HG02852 (cell line): ENCODE results near the gene SYT12.
"Not testable (repeated sequence)": the region's sequence is repeated elsewhere in the genome, so short reads cannot be mapped to it uniquely, and the experiment has no call there.

Source experiments
- ATAC-seq: cut with Tn5 transposase; IDR thresholded peaks from one replicate; pipeline ENCODE4 v1.9.1; 2021; ENCODE audit warnings: mild to moderate bottlenecking, moderate library complexity; ENCODE audit not compliant: unreplicated experiment

The SYT12 gene, protein sequence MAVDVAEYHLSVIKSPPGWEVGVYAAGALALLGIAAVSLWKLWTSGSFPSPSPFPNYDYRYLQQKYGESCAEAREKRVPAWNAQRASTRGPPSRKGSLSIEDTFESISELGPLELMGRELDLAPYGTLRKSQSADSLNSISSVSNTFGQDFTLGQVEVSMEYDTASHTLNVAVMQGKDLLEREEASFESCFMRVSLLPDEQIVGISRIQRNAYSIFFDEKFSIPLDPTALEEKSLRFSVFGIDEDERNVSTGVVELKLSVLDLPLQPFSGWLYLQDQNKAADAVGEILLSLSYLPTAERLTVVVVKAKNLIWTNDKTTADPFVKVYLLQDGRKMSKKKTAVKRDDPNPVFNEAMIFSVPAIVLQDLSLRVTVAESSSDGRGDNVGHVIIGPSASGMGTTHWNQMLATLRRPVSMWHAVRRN

DNA sequence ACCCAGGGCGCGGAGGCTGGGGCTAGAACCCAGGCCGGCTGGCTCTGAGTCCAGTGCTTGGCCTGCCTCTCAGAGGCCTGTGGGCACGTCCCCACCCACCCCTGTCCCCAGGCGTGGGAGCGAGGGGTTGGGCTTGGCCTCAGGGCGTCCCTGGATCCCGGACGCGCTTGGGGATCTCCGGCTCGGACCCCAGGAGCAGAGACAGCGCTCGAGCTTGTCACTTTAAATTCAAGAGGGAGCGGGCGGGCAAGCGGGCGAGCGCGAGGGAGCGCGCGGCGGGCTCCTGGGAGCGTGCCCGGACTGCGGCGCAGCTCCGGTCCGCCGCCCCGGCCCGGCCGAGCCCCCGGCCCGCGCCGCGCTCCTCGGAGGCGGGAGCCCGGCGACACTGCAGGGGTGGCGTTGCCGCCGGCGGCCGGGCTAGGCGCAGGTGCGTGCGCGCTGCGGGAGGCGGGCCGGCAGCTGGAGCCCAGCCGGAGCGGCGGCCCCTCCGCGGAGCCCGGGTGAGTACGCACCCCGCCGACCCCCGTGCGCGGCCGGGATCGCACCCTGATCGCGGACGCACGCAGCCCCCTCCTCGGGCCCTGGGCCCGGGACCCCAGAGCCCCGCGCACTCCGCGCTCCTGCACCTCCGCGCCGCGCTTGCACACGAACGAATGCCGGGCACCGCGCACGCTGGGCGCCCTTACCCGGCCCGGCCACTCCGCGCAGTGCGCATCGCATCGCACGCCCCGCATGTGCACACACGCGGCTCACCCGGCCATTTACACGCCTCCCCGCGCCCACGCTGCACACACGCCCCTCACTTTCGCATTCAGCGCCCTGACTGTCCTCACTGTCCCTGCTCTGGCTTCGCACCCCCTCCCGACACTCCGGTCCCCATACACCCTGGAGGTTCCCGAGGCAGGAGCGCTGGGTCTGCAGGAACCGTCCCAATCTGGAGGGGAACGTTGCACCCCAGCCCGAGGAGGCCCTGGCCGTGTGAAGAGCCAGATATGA is at the start of gene SYT12:
TSS of gene SYT12 (plus strand) at position 174 of the 996 bp plus-strand sequence. CDS start 7,011 bp downstream, outside the sequence.
- ATAC-seq: no peak

DNA sequence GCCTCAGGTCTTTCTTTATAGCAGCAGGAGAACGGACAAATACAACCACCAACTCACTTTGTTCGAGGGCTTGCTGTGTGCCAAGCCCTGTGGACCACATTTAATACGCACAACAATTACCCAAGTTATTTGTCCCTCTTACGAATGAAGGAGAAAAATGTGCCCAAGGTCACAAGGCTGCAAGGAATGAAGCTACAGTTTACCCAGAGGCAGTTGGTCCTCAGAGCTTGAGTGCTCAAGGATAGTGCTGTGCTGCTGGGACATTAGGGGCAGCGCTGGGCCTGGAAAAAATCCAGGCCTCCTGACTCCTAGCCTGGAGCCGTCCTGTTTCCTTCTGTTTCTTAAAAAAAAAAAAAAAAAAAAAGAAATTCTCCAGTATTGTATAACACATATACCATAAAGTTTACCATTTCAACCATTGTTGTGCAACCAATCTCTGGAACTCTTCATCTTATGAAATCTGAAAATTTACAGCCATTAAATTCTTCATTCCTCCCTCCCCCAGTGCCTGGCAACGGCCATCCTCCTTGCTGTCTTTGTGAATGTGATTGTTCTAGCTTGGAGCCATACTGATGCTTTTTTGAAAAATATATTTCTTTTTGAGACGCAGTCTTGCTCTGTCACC is 48.9 kb upstream of the SYT12 start:
- no peak for ATAC-seq

DNA sequence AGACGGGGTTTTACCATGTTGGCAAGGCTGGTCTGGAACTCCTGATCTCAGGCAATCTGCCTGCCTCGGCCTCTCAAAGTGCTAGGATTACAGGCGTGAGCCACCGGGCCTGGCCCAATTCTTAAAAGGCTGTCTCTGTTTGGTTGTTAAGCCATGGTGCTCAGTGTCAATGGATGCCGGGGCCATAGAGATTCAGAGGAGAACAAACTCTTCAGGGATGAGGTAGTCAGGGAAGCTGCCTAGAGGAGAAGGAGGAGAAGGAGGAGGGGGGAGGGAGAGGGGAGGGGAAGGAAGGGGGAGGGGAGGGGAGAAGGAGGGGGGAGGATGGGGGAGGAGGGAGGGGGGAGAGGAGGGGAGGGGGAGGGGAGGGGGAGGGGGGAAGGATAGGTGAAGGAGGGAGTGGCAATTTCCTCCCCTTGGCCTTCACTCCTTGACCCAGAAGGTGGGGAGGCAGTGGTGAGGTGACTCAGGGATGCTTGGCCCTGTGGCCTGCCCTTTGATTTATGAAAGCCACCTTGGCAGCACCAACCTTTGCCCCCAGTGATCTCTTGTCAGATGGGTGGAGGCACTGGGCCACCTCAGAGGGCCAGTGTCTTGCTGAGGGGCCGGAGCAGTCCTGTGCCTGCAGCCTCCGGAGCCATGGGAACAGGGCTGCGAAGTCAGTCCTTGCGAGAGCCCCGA is 48.1 kb upstream of the SYT12 start, which contains the start of gene C11orf86:
TSS of gene C11orf86 (plus strand) at position 581 of the 681 bp plus-strand sequence. CDS start at position 640, 59 bp downstream.
- no peak for ATAC-seq

DNA sequence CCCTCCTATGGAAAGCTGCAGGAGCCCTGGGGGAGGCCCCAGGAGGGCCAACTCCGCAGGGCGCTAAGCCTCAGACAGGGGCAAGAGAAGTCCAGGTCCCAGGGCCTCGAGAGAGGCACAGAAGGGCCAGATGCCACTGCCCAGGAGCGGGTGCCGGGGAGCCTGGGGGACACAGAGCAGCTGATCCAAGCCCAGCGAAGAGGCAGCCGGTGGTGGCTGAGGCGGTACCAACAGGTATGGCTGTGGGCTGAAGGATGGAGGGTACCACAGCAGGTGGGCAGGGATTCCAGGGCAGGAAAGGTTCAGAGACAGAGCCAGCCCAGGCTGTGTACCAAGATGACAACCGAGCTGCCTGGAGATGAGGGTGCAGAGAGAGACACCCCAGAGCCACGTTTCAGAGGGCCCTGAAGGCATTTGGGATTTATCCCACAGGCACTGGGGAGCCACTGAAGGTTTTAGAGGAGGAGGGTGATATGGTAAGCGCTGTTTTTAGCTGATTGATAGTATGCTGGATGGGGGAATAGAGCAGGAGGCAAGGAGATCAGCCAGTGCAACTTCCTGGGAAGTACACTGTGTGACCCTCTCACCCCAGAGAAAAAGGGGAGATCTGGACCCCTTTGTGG is 47.4 kb upstream of the SYT12 start:
- no peak for ATAC-seq

DNA sequence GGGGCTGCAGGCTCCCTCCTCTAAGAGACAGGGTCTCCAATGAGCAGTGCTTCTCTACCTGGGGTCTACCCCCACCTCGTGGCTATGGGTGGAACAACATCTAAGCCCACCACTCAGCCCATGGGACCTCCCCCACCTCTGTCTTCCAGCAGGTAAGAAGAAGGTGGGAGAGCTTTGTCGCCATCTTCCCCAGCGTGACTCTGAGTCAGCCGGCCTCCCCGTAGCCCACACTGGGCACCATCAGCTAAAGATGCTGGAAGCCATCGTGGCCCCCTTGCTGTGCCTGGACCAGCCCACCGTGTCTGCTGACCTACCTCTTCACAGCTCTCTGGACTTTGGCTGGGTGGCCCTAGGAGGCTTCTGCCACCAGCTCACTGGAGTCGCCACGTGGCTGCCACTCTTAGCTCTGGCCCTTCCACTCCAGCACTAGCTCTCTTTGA is 46.9 kb upstream of the SYT12 start:
- no peak for ATAC-seq

DNA sequence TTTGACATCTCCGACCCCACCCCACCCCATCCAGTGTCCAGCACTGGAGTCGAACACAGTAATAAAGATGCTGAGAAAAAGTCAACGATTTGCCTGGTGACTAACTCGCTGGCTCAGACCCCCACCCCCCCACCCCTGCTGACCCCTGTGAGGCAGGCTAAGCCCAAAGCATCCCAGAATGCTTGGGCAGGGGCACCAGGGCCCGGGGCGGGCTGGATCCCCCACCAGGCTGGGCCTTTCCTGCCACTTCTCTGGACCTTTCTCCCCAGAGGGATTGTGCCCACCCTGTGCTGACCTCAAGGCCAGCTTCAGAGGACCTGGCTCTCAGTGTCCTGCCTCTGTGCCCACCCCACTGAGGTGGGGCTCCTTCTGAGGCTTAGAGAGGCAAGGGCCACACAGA is 46.0 kb upstream of the SYT12 start:
- ATAC-seq: no peak

DNA sequence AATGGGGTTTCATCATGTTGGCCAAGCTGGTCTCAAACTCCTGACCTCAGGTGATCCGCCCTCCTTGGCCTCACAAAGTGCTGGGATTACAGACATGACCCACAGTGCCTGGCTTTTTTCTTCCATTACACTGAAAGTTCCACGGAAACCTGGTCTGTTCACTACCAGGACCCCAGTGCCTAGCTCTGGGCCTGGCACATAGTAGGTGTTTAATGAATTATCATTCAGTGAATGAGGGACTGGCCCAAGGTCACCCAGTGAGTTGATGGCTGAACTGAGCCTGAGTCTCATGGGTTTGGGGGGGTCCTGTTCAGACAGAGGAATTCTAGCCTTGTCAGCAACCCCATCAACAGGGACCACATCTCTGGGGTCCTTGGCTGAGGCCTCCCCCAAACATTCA is 44.7 kb upstream of the SYT12 start:
- ATAC-seq: no peak

DNA sequence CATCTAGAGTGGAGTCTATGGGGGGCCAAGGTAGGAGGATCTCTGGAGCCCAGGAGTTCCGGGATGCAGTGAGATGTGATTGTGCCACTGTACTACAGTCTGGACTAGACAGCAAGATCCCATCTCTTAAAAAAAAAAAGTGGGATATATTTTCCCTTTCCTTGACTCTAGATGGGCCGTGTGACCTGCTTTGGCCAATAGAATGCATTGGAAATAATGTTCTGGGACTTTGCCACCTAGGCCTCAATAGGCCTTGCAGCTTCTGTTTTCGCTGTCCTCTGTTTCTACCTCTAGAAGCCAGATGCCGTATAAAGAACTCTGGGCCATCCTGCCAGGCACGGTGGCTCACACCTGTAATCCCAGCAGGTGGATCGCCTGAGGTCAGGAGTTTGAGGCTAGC is 44.2 kb upstream of the SYT12 start:
- ATAC-seq: no peak

DNA sequence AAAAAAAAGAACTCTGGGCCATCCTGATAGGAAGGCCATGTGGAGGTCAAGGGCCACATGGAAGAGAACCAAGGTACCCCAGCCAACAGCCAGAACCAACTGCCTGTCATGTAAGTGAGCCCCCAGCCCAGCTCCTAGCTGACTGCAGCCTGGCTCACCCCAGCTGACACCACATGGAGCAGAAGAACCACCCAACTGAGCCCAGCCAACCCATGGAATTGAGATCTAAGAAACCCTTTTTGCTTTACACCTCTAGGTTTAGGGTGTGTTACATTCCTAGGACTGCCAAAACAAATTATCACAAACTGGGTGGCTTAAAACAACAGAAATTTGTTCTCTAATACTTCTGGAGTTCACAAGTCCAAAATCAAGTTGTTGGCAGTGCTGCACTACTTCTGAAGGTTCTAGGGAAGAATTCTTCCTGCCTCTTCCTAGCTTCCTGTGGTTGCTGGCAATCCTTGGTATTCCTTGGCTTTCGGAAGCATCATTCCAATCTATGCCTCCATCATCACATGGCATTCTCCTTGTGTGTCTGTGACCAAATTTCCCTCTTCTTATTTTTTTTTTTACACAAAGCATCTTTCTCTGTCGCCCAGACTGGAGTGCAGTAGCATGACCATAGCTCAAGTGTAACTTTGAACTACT is 43.5 kb upstream of the SYT12 start:
- no peak for ATAC-seq

DNA sequence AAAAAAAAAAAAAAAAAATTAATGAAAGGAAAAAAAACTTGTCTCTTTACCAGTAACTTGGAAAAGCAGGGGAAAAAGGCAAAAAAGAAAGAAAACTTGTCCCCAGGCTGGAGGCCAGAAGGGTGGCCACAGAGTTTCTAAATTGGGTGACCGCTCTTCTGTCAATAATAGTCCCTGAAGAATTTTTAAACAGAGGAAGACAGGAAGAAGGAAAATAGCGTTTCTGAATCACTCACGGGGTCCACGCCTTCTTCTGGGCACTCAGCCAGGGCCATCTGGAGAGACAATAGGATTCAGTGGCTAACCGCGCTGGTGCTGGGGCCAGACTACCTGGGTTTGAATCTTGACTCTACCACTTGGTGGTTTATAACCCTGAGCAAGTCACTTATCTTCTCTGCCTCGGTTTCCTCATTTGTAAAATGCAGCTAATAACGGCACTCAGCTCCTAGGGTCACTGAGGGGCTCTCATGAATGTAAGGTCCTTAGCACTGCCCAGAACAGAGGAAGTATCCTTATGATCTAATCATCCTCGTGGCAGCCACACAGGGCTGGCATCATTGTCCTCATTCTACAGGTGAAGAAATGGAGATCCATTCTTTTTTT is 40.9 kb upstream of the SYT12 start:
- ATAC-seq: no peak

DNA sequence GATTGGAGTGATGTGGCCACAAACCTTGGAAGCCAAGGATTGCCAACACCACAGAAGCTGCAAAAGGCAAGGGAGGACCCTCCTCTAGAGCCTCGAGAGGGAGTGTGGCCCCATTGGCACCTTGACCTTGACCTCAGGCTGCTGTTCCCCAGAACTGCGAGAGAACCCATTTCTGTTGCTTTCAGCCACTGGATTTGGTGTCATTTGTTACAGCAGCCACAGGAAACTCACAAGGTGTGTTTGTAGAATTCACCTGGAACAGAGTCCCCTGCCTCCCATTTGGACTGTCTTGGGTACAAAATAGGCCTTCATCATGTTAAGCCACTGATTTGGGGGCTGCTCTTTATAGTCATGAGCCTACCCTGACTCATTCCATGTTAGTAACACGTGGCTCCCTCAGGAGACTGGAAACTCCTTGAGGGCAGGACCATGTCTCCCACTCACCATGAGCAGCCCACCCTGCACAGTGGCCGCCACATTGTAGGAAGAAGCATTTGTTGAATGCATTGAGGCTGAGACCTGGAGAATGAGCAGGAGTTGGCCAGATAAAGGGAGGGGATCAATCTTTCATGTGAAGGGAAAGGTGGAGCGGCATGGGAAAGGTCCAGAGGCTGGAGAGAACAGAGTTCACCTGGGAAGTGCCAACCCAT is 39.5 kb upstream of the SYT12 start:
- no peak for ATAC-seq

DNA sequence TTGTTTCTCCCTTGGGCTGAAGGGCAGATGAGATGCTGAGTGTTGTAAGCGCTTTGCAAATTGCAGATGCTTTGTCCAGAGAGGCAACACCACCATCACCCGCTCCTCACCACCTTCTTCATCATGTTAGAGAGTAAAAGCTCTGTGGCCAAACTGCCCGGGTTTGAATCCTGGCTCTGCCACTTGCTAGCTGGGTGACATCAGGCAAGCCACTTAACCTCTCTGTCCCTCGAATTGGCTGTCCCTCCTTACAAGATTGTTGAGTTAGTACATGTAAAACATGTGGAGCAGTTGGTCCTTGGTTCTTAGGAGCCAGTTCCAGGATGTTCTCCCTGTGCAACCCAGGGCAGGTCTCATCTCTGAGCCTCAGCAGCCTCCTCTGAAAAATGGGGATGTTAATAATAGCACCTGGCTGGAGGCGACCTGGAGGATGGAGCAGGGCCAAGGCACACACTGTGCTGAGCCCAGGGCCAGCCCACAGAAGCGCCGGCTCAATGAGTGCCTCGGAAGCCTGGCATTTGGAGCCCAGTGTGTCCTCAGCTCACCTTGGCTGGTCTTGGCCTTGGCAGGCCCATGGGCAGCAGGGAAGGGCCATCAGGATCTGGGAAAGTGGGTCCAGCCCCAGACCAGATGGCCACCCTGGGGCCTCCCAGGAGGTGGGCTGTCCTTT is 37.3 kb upstream of the SYT12 start:
- no peak for ATAC-seq

DNA sequence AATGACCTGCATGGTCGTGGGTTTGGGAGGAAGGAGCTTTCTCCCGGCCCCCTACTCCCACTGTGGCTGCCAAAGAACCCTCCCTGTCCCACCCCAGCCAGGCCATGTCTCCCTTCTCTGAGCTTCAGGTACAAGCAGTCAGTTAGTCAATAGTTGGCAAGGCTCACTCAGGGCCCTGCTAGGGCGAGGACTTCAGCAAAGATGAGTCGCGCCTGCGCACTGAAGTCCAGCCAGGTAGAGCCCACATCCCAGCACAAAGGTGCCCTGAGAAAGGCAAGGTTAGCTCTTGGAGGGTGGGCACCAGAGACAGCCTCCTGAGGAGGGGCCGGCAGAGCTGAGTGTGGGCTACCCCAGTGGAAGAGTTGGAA is 36.8 kb upstream of the SYT12 start:
- ATAC-seq: no peak

DNA sequence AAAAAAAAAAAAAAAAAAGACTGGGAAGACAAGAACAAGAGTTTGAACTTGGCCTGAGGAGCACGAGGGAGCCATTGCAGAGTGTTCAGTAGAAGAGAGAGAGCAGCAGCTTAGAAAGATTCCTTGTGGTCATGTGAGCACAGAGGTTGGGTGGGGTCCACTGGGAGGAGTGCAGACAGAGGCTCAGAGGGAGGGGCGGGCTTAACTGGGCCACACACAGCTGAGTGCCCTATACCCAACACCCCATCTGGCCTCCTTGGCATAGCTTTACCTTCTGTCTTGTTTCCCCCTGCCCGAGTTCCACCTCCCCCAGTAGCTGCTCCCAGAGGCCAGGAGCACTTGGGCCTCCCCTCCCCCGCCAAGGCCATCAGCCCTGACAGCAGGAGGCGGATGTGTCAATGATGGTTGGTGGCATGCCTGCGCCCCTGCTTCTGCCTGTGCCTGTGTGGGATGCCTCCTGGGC is 35.7 kb upstream of the SYT12 start:
- no peak for ATAC-seq

DNA sequence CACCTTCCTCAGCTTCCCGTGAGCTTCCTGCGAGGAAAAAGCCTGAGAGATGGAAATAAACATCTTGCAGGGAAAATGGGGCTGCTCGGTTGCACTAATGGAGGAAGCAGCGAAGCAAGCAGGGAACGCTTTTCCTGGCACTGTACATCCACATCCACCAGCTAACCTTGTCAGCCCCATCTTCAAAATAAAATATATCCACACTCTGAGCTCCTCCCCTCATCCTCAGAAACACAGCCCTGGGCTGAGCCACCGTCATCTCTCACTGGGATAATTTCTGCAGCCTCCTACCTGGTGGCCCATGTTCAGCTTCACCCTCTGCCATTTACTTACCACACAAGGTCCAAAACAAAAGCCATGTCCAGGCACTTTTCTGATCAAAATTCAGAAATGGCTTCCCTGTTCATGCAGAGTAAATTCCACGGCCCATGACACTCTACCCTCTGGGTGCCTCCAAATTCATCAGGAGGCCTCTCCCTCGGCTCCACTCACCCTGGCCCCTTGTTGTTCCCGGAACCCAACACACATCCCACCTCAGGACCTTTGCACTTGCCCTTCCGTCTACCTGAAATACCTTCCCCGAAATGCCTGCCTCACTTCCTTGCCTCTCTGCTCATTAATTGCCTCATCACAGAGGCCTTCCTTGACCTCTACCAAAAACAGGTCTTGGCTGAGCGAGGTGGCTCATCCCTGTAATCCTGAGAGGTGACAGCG is 34.9 kb upstream of the SYT12 start:
- no peak for ATAC-seq

DNA sequence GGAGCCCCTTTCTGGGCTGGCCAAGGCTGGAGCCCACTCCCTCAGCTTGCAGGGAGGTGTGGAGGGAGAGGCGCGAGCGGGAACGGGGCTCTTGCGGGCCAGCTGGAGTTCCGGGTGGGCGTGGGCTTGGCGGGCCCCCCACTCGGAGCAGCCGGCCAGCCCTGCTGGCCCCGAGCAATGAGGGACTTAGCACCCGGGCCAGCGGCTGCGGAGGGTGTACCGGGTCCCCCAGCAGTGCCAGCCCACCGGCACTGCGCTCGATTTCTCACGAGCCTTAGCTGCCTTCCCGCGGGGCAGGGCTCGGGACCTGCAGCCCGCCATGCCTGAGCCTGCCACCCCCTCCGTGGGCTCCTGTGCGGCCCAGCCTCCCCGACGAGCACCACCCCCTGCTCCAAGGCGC is 34.2 kb upstream of the SYT12 start:
- not testable (repeated sequence) for ATAC-seq

DNA sequence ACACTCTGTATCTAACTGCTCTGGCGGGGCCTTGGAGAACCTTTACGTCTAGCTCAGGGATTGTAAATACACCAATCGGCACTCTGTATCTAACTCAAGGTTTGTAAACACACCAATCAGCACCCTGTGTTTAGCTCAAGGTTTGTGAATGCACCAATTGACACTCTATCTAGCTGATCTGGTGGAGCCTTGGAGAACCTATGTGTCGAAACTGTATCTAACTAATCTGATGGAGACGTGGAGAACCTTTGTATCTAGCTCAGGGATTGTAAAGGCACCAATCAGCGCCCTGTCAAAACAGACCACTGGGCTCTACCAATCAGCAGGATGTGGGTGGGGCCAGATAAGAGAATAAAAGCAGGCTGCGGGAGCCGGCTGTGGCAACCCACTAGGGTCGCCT is 33.6 kb upstream of the SYT12 start:
- ATAC-seq: not testable (repeated sequence)
